NAMALWA (cell line): Measurements from ENCODE around the gene DPT.
"Not testable (repeated sequence)": the region's sequence is repeated elsewhere in the genome, so short reads cannot be mapped to it uniquely, and the experiment has no call there.

Source experiments
- DNase-seq: peaks from one replicate; pipeline ENCODE4 v3.0.0-alpha.2; 2015; ENCODE audit warnings: low spot score

DPT gene

GRCh38 chr1:168728473-168729404, at the start of gene DPT:
Gene DPT, minus strand, starts transcription at chr1:168729206. Its CDS starts 32 bp downstream, at chr1:168729174.
- no peak for DNase-seq

- no peak for DNase-seq
These were observed 46.4 kb upstream of the DPT start for GRCh38 chr1:168775366-168775765.

- no peak for DNase-seq
These were observed 45.2 kb upstream of the DPT start for GRCh38 chr1:168774241-168774640.

- no peak for DNase-seq
These were observed 43.5 kb upstream of the DPT start for GRCh38 chr1:168772428-168773060.

- DNase-seq = no peak
These were observed 42.2 kb upstream of the DPT start for GRCh38 chr1:168771104-168771630.

- not testable (repeated sequence) for DNase-seq
These were observed 40.9 kb upstream of the DPT start for GRCh38 chr1:168769893-168770292.

- DNase-seq = no peak
These were observed 39.0 kb upstream of the DPT start for GRCh38 chr1:168767894-168768584.

- DNase-seq = no peak
These were observed 37.6 kb upstream of the DPT start for GRCh38 chr1:168766568-168766967.

GRCh38 chr1:168763031-168763430, 34.0 kb upstream of the DPT start:
- DNase-seq = no peak

- no peak for DNase-seq
These were observed 33.5 kb upstream of the DPT start for GRCh38 chr1:168762473-168762872.

GRCh38 chr1:168760781-168761180, 31.8 kb upstream of the DPT start:
- DNase-seq = no peak

GRCh38 chr1:168760241-168760640, 31.2 kb upstream of the DPT start:
- no peak for DNase-seq

- no peak for DNase-seq
These were observed 30.1 kb upstream of the DPT start for GRCh38 chr1:168759077-168759476.

GRCh38 chr1:168758503-168758902, 29.5 kb upstream of the DPT start:
- no peak for DNase-seq

- no peak for DNase-seq
These were observed 26.9 kb upstream of the DPT start for GRCh38 chr1:168755800-168756418.

GRCh38 chr1:168752171-168752832, 23.3 kb upstream of the DPT start:
- DNase-seq = no peak

- no peak for DNase-seq
These were observed 22.2 kb upstream of the DPT start for GRCh38 chr1:168751195-168751650.

- no peak for DNase-seq
These were observed 14.1 kb upstream of the DPT start for GRCh38 chr1:168742994-168743650.

GRCh38 chr1:168742386-168742785, 13.4 kb upstream of the DPT start:
- DNase-seq = no peak

GRCh38 chr1:168739908-168740307, 10.9 kb upstream of the DPT start:
- no peak for DNase-seq

- DNase-seq = no peak
These were observed 7.5 kb upstream of the DPT start for GRCh38 chr1:168736520-168736919.
